Natural killer cell (primary cell): ENCODE data around the gene CD46. TPM values are rescaled to one million over a fixed set of nuclear protein-coding genes. Genes with fewer than 3 reads are reported as not detected.
"Not testable (repeated sequence)": the region's sequence is repeated elsewhere in the genome, so short reads cannot be mapped to it uniquely, and the experiment has no call there.

Experiments used
- ATAC-seq, 3 donors: fragments of 150-1000 bp in 2 of 3; fragments of 200-7000 bp in 1 of 3; cut with Tn5 transposase; 1 replicate in 1 of 3; 2 replicates in 2 of 3; pipeline ENCODE4 v1.10.0; 2021; ENCODE audit warnings: mild to moderate bottlenecking in 2 of 3, moderate library complexity in 2 of 3
- DNase-seq, 2 donors: peaks; one replicate each; pipeline versions ENCODE4 v3.0.0 to v3.0.0-alpha.2; 2013 to 2021; ENCODE audit warnings: mixed read lengths in 1 of 2
- H3K27ac ChIP-seq: one replicate; pipeline ENCODE4 v1.5.1; 2013; ENCODE audit warnings: mild to moderate bottlenecking, low read length
- H3K27me3 ChIP-seq: one replicate; pipeline ENCODE4 v1.6.1; 2013; ENCODE audit warnings: low read length; ENCODE audit not compliant: control insufficient read depth, insufficient read depth
- H3K36me3 ChIP-seq: one replicate; pipeline ENCODE4 v1.6.1; 2013; ENCODE audit warnings: low read length; ENCODE audit not compliant: control insufficient read depth, insufficient read depth
- H3K4me1 ChIP-seq: one replicate; pipeline ENCODE4 v1.6.1; 2013; ENCODE audit warnings: low read length; ENCODE audit not compliant: control insufficient read depth, insufficient read depth
- H3K4me3 ChIP-seq: one replicate; pipeline ENCODE4 v1.5.1; 2013; ENCODE audit warnings: low read length
- H3K9me3 ChIP-seq: one replicate; pipeline ENCODE4 v1.6.1; 2013; ENCODE audit warnings: low read length; ENCODE audit not compliant: control insufficient read depth, insufficient read depth
- H3K27ac Mint-ChIP-seq, 2 donors: one replicate each; pipeline ENCODE4 v1.8.0; 2022; ENCODE audit warnings: mild to moderate bottlenecking in 2 of 2, mixed read lengths in 2 of 2, moderate library complexity in 1 of 2
- H3K27me3 Mint-ChIP-seq, 2 donors: one replicate each; pipeline ENCODE4 v1.8.0; 2022; ENCODE audit warnings: low read depth in 2 of 2, mixed read lengths in 2 of 2
- H3K36me3 Mint-ChIP-seq: one replicate; pipeline ENCODE4 v1.8.0; 2022; ENCODE audit warnings: mixed read lengths
- H3K4me1 Mint-ChIP-seq, 2 donors: one replicate each; pipeline ENCODE4 v1.8.0; 2022; ENCODE audit warnings: mixed read lengths in 2 of 2
- H3K4me3 Mint-ChIP-seq: one replicate; pipeline ENCODE4 v1.8.0; 2022; ENCODE audit warnings: mild to moderate bottlenecking, moderate library complexity, mixed read lengths
- H3K9me3 Mint-ChIP-seq, 2 donors: one replicate each; pipeline ENCODE4 v1.8.0; 2022; ENCODE audit warnings: mixed read lengths in 2 of 2
- CTCF ChIP-seq: fragments of 200-600 bp; IDR thresholded peaks from one replicate; pipeline ENCODE4 v1.8.0; 2022; ENCODE audit warnings: antibody characterized with exemption
- WGBS: methylation state at CpG from one replicate; pipeline ENCODE4 v1.1.7; 2013; ENCODE audit warnings: missing lambda C conversion rate; ENCODE audit not compliant: insufficient coverage; 5-methylcytosine and 5-hydroxymethylcytosine counted together
- intact Hi-C: fragments of 100-400 bp; cut with micrococcal nuclease; formaldehyde crosslinking; loops from one replicate; pipeline ENCODE4 v1.14.2; 2022
- total RNA-seq, 4 donors: library from RNA; stranded (reverse); fragments of 120-200 nt in 1 of 4; gene quantifications; one replicate each; pipeline versions ENCODE4 v1.2.3 to v1.2.4, GENCODE V29; 2013 to 2022

CD46 gene
- total RNA-seq, 3 donors from 2014 or later (not counting 1 experiment from before 2014, with no cell fraction given), result 110 to 126 (median 124) TPM

- Mint-ChIP-seq H3K36me3 (no peaks in the 10 kb centered on the region), H3K4me1 (no peaks in the 10 kb centered on the region), H3K27me3 (peaks cover 5% of the 10 kb centered on the region in 2 donors), H3K9me3 (no peaks in the 10 kb centered on the region), H3K27ac (no peak overlapping the region), H3K4me3 (no peak overlapping the region)
- no peaks in the 10 kb centered on the region for H3K36me3 ChIP-seq
- WGBS, result 75% methylated on average over 5 of the region's 5 CpGs
- no peak for TF ChIP-seq CTCF
- no peaks in the 10 kb centered on the region for H3K4me1 ChIP-seq
- no peaks in the 10 kb centered on the region for H3K9me3 ChIP-seq
- no peak overlapping the region for H3K27ac ChIP-seq
- ATAC-seq (no peak), DNase-seq (peak in 1 of 2 donors; percentile 8)
- intact Hi-C loops, result no loop called here
- H3K27me3 ChIP-seq, result no peaks in the 10 kb centered on the region
- no peak overlapping the region for H3K4me3 ChIP-seq
These were observed 40.6 kb upstream of the CD46 start for GRCh38 chr1:207711285-207711684.

- H3K36me3 Mint-ChIP-seq, intact Hi-C loops, H3K27ac Mint-ChIP-seq, H3K36me3 ChIP-seq, H3K4me3 Mint-ChIP-seq, H3K4me3 ChIP-seq, H3K4me1 Mint-ChIP-seq, H3K27me3 Mint-ChIP-seq, DNase-seq, H3K4me1 ChIP-seq, H3K27me3 ChIP-seq, H3K27ac ChIP-seq, H3K9me3 Mint-ChIP-seq, H3K9me3 ChIP-seq, ATAC-seq: not testable (repeated sequence)
- WGBS, result 82% methylated on average over 3 of the region's 3 CpGs
These were observed 39.2 kb upstream of the CD46 start for GRCh38 chr1:207712701-207713100.

- Mint-ChIP-seq H3K27me3 (peaks cover 0 to 2% of the 10 kb centered on the region in 2 donors), H3K27ac (no peak overlapping the region), H3K4me1 (no peaks in the 10 kb centered on the region), H3K36me3 (no peaks in the 10 kb centered on the region), H3K9me3 (no peaks in the 10 kb centered on the region), H3K4me3 (no peak overlapping the region)
- Histone ChIP-seq H3K4me1 (no peaks in the 10 kb centered on the region), H3K4me3 (no peak overlapping the region), H3K27ac (no peak overlapping the region), H3K9me3 (no peaks in the 10 kb centered on the region), H3K36me3 (no peaks in the 10 kb centered on the region), H3K27me3 (no peaks in the 10 kb centered on the region)
- peak in 1 of 2 donors; percentile 36 for DNase-seq
- no peak for TF ChIP-seq CTCF
- intact Hi-C loops, result no loop called here
- ATAC-seq, result peak in 1 of 3 donors; percentile 24
- 90% methylated on average over 12 of the region's 12 CpGs for WGBS
These were observed 38.3 kb upstream of the CD46 start for GRCh38 chr1:207713529-207713928.

GRCh38 chr1:207719234-207719633, 32.6 kb upstream of the CD46 start:
- Histone ChIP-seq H3K9me3 (no peaks in the 10 kb centered on the region), H3K36me3 (no peaks in the 10 kb centered on the region), H3K27me3 (no peaks in the 10 kb centered on the region), H3K4me3 (no peak overlapping the region), H3K4me1 (no peaks in the 10 kb centered on the region), H3K27ac (no peak overlapping the region)
- ATAC-seq (no peak), DNase-seq (no peak)
- no peak overlapping the region for H3K27ac Mint-ChIP-seq
- peaks cover 0 to 5% of the 10 kb centered on the region in 2 donors for H3K27me3 Mint-ChIP-seq
- H3K4me1 Mint-ChIP-seq, result no peaks in the 10 kb centered on the region
- no peaks in the 10 kb centered on the region for H3K36me3 Mint-ChIP-seq
- no peaks in the 10 kb centered on the region for H3K9me3 Mint-ChIP-seq
- TF ChIP-seq CTCF, result no peak
- H3K4me3 Mint-ChIP-seq, result no peak overlapping the region
- 88% methylated on average over 2 of the region's 2 CpGs for WGBS
- intact Hi-C loops, result no loop called here

- H3K27ac ChIP-seq, H3K9me3 Mint-ChIP-seq, H3K4me1 ChIP-seq, H3K4me3 Mint-ChIP-seq, H3K4me1 Mint-ChIP-seq, H3K36me3 Mint-ChIP-seq, ATAC-seq, H3K27ac Mint-ChIP-seq, H3K36me3 ChIP-seq, intact Hi-C loops, H3K27me3 ChIP-seq, DNase-seq, H3K4me3 ChIP-seq, H3K27me3 Mint-ChIP-seq, H3K9me3 ChIP-seq: not testable (repeated sequence)
- WGBS, result 50% methylated on average over 2 of the region's 4 CpGs
These were observed 23.5 kb upstream of the CD46 start for GRCh38 chr1:207728200-207728858.

GRCh38 chr1:207737503-207738157, 14.2 kb upstream of the CD46 start:
- H3K9me3 Mint-ChIP-seq, H3K27me3 Mint-ChIP-seq, H3K4me1 ChIP-seq, H3K27ac ChIP-seq, DNase-seq, H3K36me3 Mint-ChIP-seq, H3K36me3 ChIP-seq, H3K4me3 ChIP-seq, H3K4me1 Mint-ChIP-seq, H3K4me3 Mint-ChIP-seq, H3K9me3 ChIP-seq, H3K27me3 ChIP-seq, intact Hi-C loops, ATAC-seq, H3K27ac Mint-ChIP-seq: not testable (repeated sequence)
- 92% methylated on average over 7 of the region's 8 CpGs for WGBS
